K562 (cell line): ENCODE data around the gene YPEL4. TPM values are rescaled to one million over a fixed set of nuclear protein-coding genes. Genes with fewer than 3 reads are reported as not detected.

Experiments
- ATAC-seq: fragments of 200-7000 bp; cut with Tn5 transposase; 3 replicates; pipeline ENCODE4 v1.9.1; 2020; ENCODE audit warnings: moderate library complexity
- BruUV-seq: library from RNA; stranded (reverse); fragments of 400-500 nt; replicated peaks from 2 replicates; lab custom pipeline; 2021; lab: Mats Ljungman, UMichigan
- CTCF ChIA-PET: fragments of 300-600 bp; formaldehyde crosslinking; extraction: SDS; loops from one replicate; lab custom pipeline; 2021; ENCODE audit warnings: low intra/inter-chr PET ratio; lab: Yijun Ruan, JAX
- POLR2A ChIA-PET: fragments of 300-600, 350-650 bp; sonication (Branson Sonifier 250); formaldehyde crosslinking; extraction: SDS; loops from one replicate; lab custom pipeline; 2021; ENCODE audit warnings: antibody characterized with exemption, inconsistent platforms; lab: Yijun Ruan, JAX
- DNase-seq, 4 experiments: peaks; one replicate each; pipeline versions ENCODE4 v3.0.0 to v3.0.0-alpha.2; 2011 to 2018; ENCODE audit warnings: low spot score in 3 of 4, mixed read lengths in 3 of 4; ENCODE audit errors: extremely low read depth in 1 of 4
- FAIRE-seq: peaks from 2 replicates; lab custom pipeline; 2011; peaks lifted over from hg19 to GRCh38; lab: Jason Lieb, UNC
- H2AFZ ChIP-seq: 2 replicates; pipeline ENCODE4 v1.6.0; 2011; ENCODE audit warnings: low read depth, low read length, control low read depth, inconsistent platforms
- H3K27ac ChIP-seq: fragments of 200-600 bp; 3 replicates; pipeline ENCODE4 v1.8.0; 2011; ENCODE audit warnings: low read depth, mild to moderate bottlenecking, control low read depth, inconsistent platforms, low read length, moderate library complexity, mixed read lengths; ENCODE audit errors: extremely low read depth
- H3K27me3 ChIP-seq, 2 experiments: fragments of 300-600 bp in 1 of 2; 2 replicates in 1 of 2; 3 replicates in 1 of 2; pipeline versions ENCODE4 v1.6.0 to v1.8.0; 2011; ENCODE audit warnings: inconsistent platforms in 2 of 2, low read length in 2 of 2, mild to moderate bottlenecking in 1 of 2, mixed read lengths in 1 of 2, moderate library complexity in 1 of 2; ENCODE audit not compliant: control insufficient read depth in 2 of 2, insufficient read depth in 2 of 2
- H3K36me3 ChIP-seq: fragments of 300-600 bp; 3 replicates; pipeline ENCODE4 v1.8.0; 2011; ENCODE audit warnings: mild to moderate bottlenecking, low read length, inconsistent platforms; ENCODE audit not compliant: control insufficient read depth, insufficient read depth
- H3K4me1 ChIP-seq, 2 experiments: fragments of 200-600 bp in 1 of 2; replicated peaks in 1 of 2; 2 replicates in 1 of 2; 3 replicates in 1 of 2; pipeline versions ENCODE4 v1.5.1 to v1.8.0; 2011; ENCODE audit warnings: inconsistent platforms in 2 of 2, low read length in 2 of 2, mild to moderate bottlenecking in 1 of 2, mixed read lengths in 1 of 2, moderate library complexity in 1 of 2; ENCODE audit not compliant: control insufficient read depth in 2 of 2, insufficient read depth in 2 of 2
- H3K4me2 ChIP-seq: 2 replicates; pipeline ENCODE4 v1.6.1; 2011; ENCODE audit warnings: low read length, control low read depth, inconsistent platforms, mixed read lengths; ENCODE audit not compliant: insufficient read depth
- H3K4me3 ChIP-seq: fragments of 200-600 bp; sonication (generic), shearing (Covaris generic); 2 replicates; pipeline ENCODE4 v1.5.1; 2016; ENCODE audit warnings: control low read depth, inconsistent platforms
- H3K79me2 ChIP-seq: fragments of 200-600 bp; 3 replicates; pipeline ENCODE4 v1.8.0; 2011; ENCODE audit warnings: low read length, inconsistent platforms; ENCODE audit not compliant: control insufficient read depth, insufficient read depth
- H3K9ac ChIP-seq, 2 experiments: 2 replicates each; pipeline versions ENCODE4 v1.6.0 to v1.6.1; 2011; ENCODE audit warnings: low read depth in 2 of 2, low read length in 2 of 2, control low read depth in 1 of 2, inconsistent platforms in 1 of 2, mild to moderate bottlenecking in 1 of 2, mixed read lengths in 1 of 2; ENCODE audit not compliant: insufficient read depth in 1 of 2
- H3K9me1 ChIP-seq: one replicate; pipeline ENCODE4 v1.6.0; 2011; ENCODE audit warnings: inconsistent platforms, mild to moderate bottlenecking, low read length, moderate library complexity; ENCODE audit not compliant: control insufficient read depth, insufficient read depth
- H3K9me3 ChIP-seq: replicated peaks from 2 replicates; pipeline ENCODE4 v1.5.1; 2011; ENCODE audit warnings: low read depth, low read length, inconsistent platforms; ENCODE audit not compliant: control insufficient read depth, insufficient read depth
- H4K20me1 ChIP-seq: replicated peaks from 2 replicates; pipeline ENCODE4 v1.6.1; 2011; ENCODE audit warnings: low read length, inconsistent platforms, mixed read lengths; ENCODE audit not compliant: control insufficient read depth, insufficient read depth
- CREBBP ChIP-seq: IDR thresholded peaks from one replicate; pipeline ENCODE4 v1.6.1; 2012; ENCODE audit warnings: low read depth, mild to moderate bottlenecking, control low read depth, inconsistent platforms, low read length
- DPF2 ChIP-seq: fragments of 450-650 bp; IDR thresholded peaks from 2 replicates; pipeline ENCODE4 v1.6.1; 2016
- ELF2 ChIP-seq: fragments of 250-450 bp; sonication (Bioruptor Pico); IDR thresholded peaks from 2 replicates; pipeline ENCODE4 v1.5.0; 2021; ENCODE audit warnings: mild to moderate bottlenecking
- GTF2A2 ChIP-seq: IDR thresholded peaks from 2 replicates; pipeline ENCODE4 v1.6.1; 2016; ENCODE audit warnings: mild to moderate bottlenecking, missing genetic modification characterization, missing compliant biosample characterization
- HDAC1 ChIP-seq, 2 experiments: fragments of 450-650 bp; IDR thresholded peaks; 2 replicates each; pipeline ENCODE4 v1.6.1; 2016 to 2017; ENCODE audit warnings: inconsistent platforms in 1 of 2, mild to moderate bottlenecking in 1 of 2, moderate library complexity in 1 of 2
- HES1 ChIP-seq: fragments of 450-650 bp; IDR thresholded peaks from 2 replicates; pipeline ENCODE4 v1.6.1; 2016; ENCODE audit warnings: low read depth, mild to moderate bottlenecking, moderate library complexity
- ILK ChIP-seq: fragments of 450-650 bp; IDR thresholded peaks from 2 replicates; pipeline ENCODE4 v1.6.1; 2016; ENCODE audit warnings: missing genetic modification characterization, low read depth, mild to moderate bottlenecking, missing compliant biosample characterization, moderate library complexity, borderline replicate concordance
- MXI1 ChIP-seq: IDR thresholded peaks from 2 replicates; pipeline ENCODE4 v1.6.1; 2011; ENCODE audit warnings: low read depth, mild to moderate bottlenecking, improper control_type of control experiment, low read length
- PCBP1 ChIP-seq: fragments of 200-400 bp; formaldehyde crosslinking; IDR thresholded peaks from 2 replicates; pipeline ENCODE4 v1.6.1; 2018; ENCODE audit warnings: mild to moderate bottlenecking, low read depth, low read length; ENCODE audit not compliant: poor library complexity, severe bottlenecking
- PCBP2 ChIP-seq: fragments of 200-400 bp; formaldehyde crosslinking; IDR thresholded peaks from 2 replicates; pipeline ENCODE4 v1.6.1; 2018; ENCODE audit warnings: low read length, low read depth, mild to moderate bottlenecking, moderate library complexity; ENCODE audit not compliant: poor library complexity, severe bottlenecking
- PTBP1 ChIP-seq: fragments of 200-400 bp; formaldehyde crosslinking; IDR thresholded peaks from 2 replicates; pipeline ENCODE4 v1.6.1; 2017; ENCODE audit warnings: low read depth, low read length
- RBM39 ChIP-seq: fragments of 200-400 bp; formaldehyde crosslinking; optimal IDR thresholded peaks from 2 replicates; pipeline ENCODE3; 2018; ENCODE audit warnings: low read depth, low read length
- SP1 ChIP-seq: sonication (generic); formaldehyde crosslinking; IDR thresholded peaks from 2 replicates; pipeline ENCODE4 v1.8.1; 2022; ENCODE audit warnings: mild to moderate bottlenecking, missing genetic modification reagents
- TSC22D4 ChIP-seq: fragments of 450-650 bp; IDR thresholded peaks from 2 replicates; pipeline ENCODE4 v1.6.1; 2016; ENCODE audit warnings: missing genetic modification characterization, missing biosample characterization, control low read depth
- ZFP36 ChIP-seq: fragments of 150-350 bp; IDR thresholded peaks from 2 replicates; pipeline ENCODE4 v1.6.1; 2018; ENCODE audit warnings: low read length, low read depth; ENCODE audit not compliant: partially characterized antibody
- ZNF146 ChIP-seq: IDR thresholded peaks from one replicate; pipeline ENCODE4 v1.6.1; 2018; ENCODE audit warnings: missing compliant biosample characterization; ENCODE audit not compliant: unreplicated experiment
- ZNF707 ChIP-seq: fragments of 250-450 bp; sonication (Bioruptor Pico); conservative IDR thresholded peaks from 2 replicates; pipeline ENCODE4 v1.8.0; 2022; ENCODE audit warnings: inconsistent platforms, mild to moderate bottlenecking, moderate library complexity
- WGBS: fragments of 100-300 bp; shearing (Covaris generic); methylation state at CpG from one replicate; pipeline ENCODE4 v1.1.6; 2016; ENCODE audit warnings: low coverage, mixed read lengths; ENCODE audit not compliant: insufficient coverage; ENCODE audit errors: missing lambda C conversion rate; 5-methylcytosine and 5-hydroxymethylcytosine counted together
- in situ Hi-C: fragments of 300-500 bp; cut with MboI; formaldehyde crosslinking; loops from 4 replicates; pipeline ENCODE4 v1.15.0; 2018; ENCODE audit warnings: inconsistent platforms, mixed read lengths
- intact Hi-C: fragments of 100-400 bp; cut with micrococcal nuclease; formaldehyde crosslinking; loops from 2 replicates; pipeline ENCODE4 v1.14.2; 2022
- polyA plus RNA-seq, 8 experiments: library from polyadenylated mRNA; depleted of rRNA in 4 of 8; stranded (reverse) in 5 of 8; unstranded in 3 of 8; fragments of >200 nt; fragmentation: Nextera tagmentation in 2 of 8; fragmentation: Illumina TruSeq in 1 of 8; extraction: Ambion mirVana in 2 of 8; extraction: Trizol in 1 of 8; gene quantifications; 2 replicates each; pipeline versions ENCODE4 v1.2.1 to v1.2.3, GENCODE V29; 2011 to 2014; ENCODE audit warnings: inconsistent platforms in 1 of 8, missing spikeins in 1 of 8
- total RNA-seq, 7 experiments: library from RNA; depleted of rRNA in 6 of 7; stranded (reverse); fragments of >200 nt in 6 of 7; fragmentation: Illumina TruSeq in 2 of 7; extraction: Trizol in 2 of 7; gene quantifications; 2 replicates each; pipeline versions ENCODE4 v1.2.1 to v1.2.3, GENCODE V29; 2011 to 2021; ENCODE audit warnings: low replicate concordance in 1 of 7
- TF ChIP-seq, protein P1 (sequence below): sonication (generic); formaldehyde crosslinking; IDR thresholded peaks from 2 replicates; pipeline ENCODE4 v1.8.0; 2022; ENCODE audit warnings: missing genetic modification reagents, mild to moderate bottlenecking, moderate library complexity, borderline replicate concordance
- TF ChIP-seq, protein P2 (sequence below): fragments of 250-450 bp; sonication (Bioruptor Pico); IDR thresholded peaks from 2 replicates; pipeline ENCODE4 v1.4.0; 2020; ENCODE audit warnings: mild to moderate bottlenecking, moderate library complexity

The YPEL4 gene
- total and polyA plus RNA-seq, 9 of the 15 experiments (the other 6 are each of a cell fraction or from before 2014, with no cell fraction given), result 0.07 to 1.4 (median 0.40) TPM; not detected in 2

- no peaks in the 10 kb centered on the region for H4K20me1 ChIP-seq
- ChIA-PET POLR2A (interaction anchor here (0.7 to 1.7 kb wide), 3 partner anchors 10 to 173 kb away, joined by 3 to 6 read pairs (median 3); no protein-coding TSS in a partner anchor), CTCF (interaction anchor here (1.0 kb wide), 1 partner anchor 199 kb away, joined by 4 read pairs; no protein-coding TSS in a partner anchor)
- H3K36me3 ChIP-seq, result peaks cover 33% of the 10 kb centered on the region; the same call in 2 of the 3 replicates
- H3K4me2 ChIP-seq, result peak within 1 kb of the TSS; percentile 98
- WGBS, result 2% methylated on average over 36 of the region's 45 CpGs
- intact Hi-C loops (no loop called here), in situ Hi-C loops (loop anchor here (25.0 kb wide), 1 partner anchor 855 kb away; the partner anchor contains the start of gene OR5B21)
- peak within 1 kb of the TSS; percentile 88 to 89 for H3K9ac ChIP-seq
- BruUV-seq, result no TSS peak
- H3K4me3 ChIP-seq, result peak within 1 kb of the TSS; percentile 76
- peak within 1 kb of the TSS; percentile 74 for H3K27ac ChIP-seq
- H3K79me2 ChIP-seq, result peaks cover 23% of the 10 kb centered on the region
- peak; percentile 97 for FAIRE-seq
- peak within 1 kb of the TSS; percentile 97 for H2AFZ ChIP-seq
- H3K9me1 ChIP-seq, result no peaks in the 10 kb centered on the region
- H3K9me3 ChIP-seq, result no peaks in the 10 kb centered on the region
- no peaks in the 10 kb centered on the region for H3K27me3 ChIP-seq
- peak; percentile 94 to 100 (median 96) for DNase-seq
- H3K4me1 ChIP-seq, result peaks cover 4 to 11% of the 10 kb centered on the region in 2 experiments; a peak in 3 of 5 replicates
- peak; percentile 99 for ATAC-seq
- TF ChIP-seq CREBBP (no peak), PTBP1 (0 out of 2 replicates have a peak, but pooled peaks have one; percentile 41), HDAC1 (IDR thresholded peaks at IDR 0.05) (peak in 1 of 2 experiments; percentile 91; a peak in 2 of 4 replicates), HES1 (no peak), ILK (tag) (no peak), MXI1 (peak; percentile 94), DPF2 (no peak), GTF2A2 (no peak), SP1 (CRISPR knock-in tag) (peak; percentile 95), ELF2 (CRISPR knock-in tag) (peak; percentile 88), TSC22D4 (no peak), PCBP1 (no peak), ZFP36 (peak; percentile 5), ZNF146 (CRISPR knock-in tag) (no peak), PCBP2 (no peak), RBM39 (no peak), ZNF707 (CRISPR knock-in tag) (no peak)
- TF ChIP-seq, protein P1, sequence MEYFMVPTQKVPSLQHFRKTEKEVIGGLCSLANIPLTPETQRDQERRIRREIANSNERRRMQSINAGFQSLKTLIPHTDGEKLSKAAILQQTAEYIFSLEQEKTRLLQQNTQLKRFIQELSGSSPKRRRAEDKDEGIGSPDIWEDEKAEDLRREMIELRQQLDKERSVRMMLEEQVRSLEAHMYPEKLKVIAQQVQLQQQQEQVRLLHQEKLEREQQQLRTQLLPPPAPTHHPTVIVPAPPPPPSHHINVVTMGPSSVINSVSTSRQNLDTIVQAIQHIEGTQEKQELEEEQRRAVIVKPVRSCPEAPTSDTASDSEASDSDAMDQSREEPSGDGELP (CRISPR knock-in tag), result peak; percentile 89; the same call in 1 of the 2 replicates
- TF ChIP-seq, protein P2, sequence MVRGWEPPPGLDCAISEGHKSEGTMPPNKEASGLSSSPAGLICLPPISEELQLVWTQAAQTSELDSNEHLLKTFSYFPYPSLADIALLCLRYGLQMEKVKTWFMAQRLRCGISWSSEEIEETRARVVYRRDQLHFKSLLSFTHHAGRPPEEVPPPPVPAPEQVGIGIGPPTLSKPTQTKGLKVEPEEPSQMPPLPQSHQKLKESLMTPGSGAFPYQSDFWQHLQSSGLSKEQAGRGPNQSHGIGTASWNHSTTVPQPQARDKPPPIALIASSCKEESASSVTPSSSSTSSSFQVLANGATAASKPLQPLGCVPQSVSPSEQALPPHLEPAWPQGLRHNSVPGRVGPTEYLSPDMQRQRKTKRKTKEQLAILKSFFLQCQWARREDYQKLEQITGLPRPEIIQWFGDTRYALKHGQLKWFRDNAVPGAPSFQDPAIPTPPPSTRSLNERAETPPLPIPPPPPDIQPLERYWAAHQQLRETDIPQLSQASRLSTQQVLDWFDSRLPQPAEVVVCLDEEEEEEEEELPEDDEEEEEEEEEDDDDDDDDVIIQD, result no peak
Observed at GRCh38 chr11:57657194-57658022, 7.7 kb upstream of the YPEL4 start, which contains the start of gene CLP1. TSS of gene CLP1 (plus strand) at chr11:57657762. CDS start at chr11:57659477, 1,715 bp downstream.
